ENCODE results near the gene ATP1A3. TPM values are rescaled to one million over a fixed set of nuclear protein-coding genes. Genes with fewer than 3 reads are reported as not detected.

Gene ATP1A3
- total RNA-seq, 1 donor from 2014 or later: 1.8 TPM

GRCh38 chr19:41936416-41936850, 57.6 kb downstream of the ATP1A3 start:
- Mint-ChIP-seq H3K4me1 (peaks cover 57% of the 10 kb centered on the region), H3K27ac (peak overlapping the region; percentile 0), H3K9me3 (no peaks in the 10 kb centered on the region), H3K36me3 (ENCODE audit: low read depth) (no peaks in the 10 kb centered on the region), H3K4me3 (no peak overlapping the region), H3K27me3 (no peaks in the 10 kb centered on the region)
- TF ChIP-seq CTCF (IDR thresholded peaks at IDR 0.05): no peak
- DNase-seq (no peak), ATAC-seq (ENCODE audit: low read depth) (no peak)
- intact Hi-C loops (cut with micrococcal nuclease): no loop called here
- ChIA-PET POLR2A (interaction anchor here (0.5 to 2.6 kb wide), 5 partner anchors 9 to 97 kb away, joined by 6 to 15 read pairs (median 7); partner anchors contain the start of gene RPS19), CTCF (interaction anchor here (0.6 to 2.0 kb wide), 3 partner anchors 11 to 72 kb away, joined by 3 to 9 read pairs (median 3); no protein-coding TSS in a partner anchor)

DNA sequence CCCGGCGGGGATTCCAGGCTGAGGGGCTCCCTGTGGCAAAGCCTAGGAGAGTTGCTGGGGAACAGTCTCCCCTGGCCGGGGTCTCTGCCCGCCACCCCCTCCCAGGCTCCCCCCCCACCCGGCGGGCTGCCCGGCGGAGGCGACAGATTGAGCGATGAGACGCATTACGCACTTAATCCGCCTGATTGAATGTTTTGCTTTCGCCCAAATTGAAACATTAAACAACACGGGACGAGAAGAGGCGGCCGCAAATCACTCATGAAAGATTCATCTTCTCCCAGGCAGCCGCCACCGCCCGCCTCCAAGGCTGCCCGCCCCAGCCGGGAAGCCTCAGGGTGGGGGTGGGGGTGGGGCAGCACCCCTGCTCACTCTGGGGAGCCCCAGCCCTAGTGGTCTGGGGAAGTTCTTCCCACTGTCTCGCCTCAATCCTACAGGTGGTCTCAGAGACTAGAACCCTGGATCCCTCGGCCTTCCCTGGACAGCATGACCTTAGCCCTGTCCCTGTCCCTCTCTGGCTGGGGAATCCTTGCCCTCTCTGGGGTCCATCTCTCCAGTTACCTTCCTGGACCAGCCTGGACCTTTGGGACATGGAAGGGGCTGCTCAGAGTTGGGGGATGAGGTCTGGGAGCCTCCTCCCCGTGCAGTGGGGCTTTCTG, 58.1 kb downstream of the ATP1A3 start:
- ChIA-PET POLR2A (interaction anchor here (1.2 to 2.6 kb wide), 4 partner anchors 9 to 63 kb away, joined by 3 to 15 read pairs (median 6); no protein-coding TSS in a partner anchor), CTCF (interaction anchor here (2.2 kb wide), 1 partner anchor 62 kb away, joined by 11 read pairs; no protein-coding TSS in a partner anchor)
- DNase-seq (no peak), ATAC-seq (ENCODE audit: low read depth) (no peak)
- no peak for TF ChIP-seq CTCF (IDR thresholded peaks at IDR 0.05)
- H3K4me3 Mint-ChIP-seq: no peak overlapping the region
- H3K9me3 Mint-ChIP-seq: no peaks in the 10 kb centered on the region
- no peaks in the 10 kb centered on the region for H3K36me3 Mint-ChIP-seq (ENCODE audit: low read depth)
- H3K27me3 Mint-ChIP-seq: no peaks in the 10 kb centered on the region
- peaks cover 57% of the 10 kb centered on the region for H3K4me1 Mint-ChIP-seq
- H3K27ac Mint-ChIP-seq: peak overlapping the region; percentile 0
- intact Hi-C loops (cut with micrococcal nuclease): loop anchor here (1.0 to 2.0 kb wide), 3 partner anchors 15 to 63 kb away; no protein-coding TSS in a partner anchor

DNA sequence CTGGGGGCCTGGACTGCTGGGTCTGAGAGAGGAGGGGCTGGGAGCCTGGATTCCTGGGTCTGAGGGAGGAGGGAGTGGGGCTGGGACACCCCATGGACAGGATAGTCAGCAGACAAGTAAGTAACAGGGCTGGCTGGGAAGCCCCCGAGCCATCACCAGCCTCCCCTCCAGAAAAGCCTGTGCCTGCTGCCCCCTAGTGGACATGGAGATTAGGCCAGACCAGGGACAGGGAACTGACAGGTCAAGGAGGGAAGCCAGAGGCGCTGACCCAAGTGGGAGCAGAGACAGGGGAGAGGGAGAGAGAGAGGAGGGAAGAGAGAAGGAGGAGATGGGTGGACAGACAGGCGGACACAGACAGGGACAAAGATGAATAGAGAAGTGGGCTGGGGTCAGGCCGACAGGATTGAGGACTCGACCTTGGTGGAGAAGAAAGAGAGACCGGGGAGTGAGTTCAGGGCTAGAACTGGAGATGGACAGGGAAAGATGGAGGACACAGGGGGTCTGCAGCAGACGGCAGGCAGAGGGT, 59.1 kb downstream of the ATP1A3 start:
- Mint-ChIP-seq H3K4me1 (peaks cover 63% of the 10 kb centered on the region), H3K9me3 (no peaks in the 10 kb centered on the region), H3K27ac (peak overlapping the region; percentile 79), H3K36me3 (ENCODE audit: low read depth) (no peaks in the 10 kb centered on the region), H3K4me3 (no peak overlapping the region), H3K27me3 (no peaks in the 10 kb centered on the region)
- ATAC-seq (ENCODE audit: low read depth): peak; percentile 84
- POLR2A ChIA-PET: interaction anchor here (0.7 to 1.8 kb wide), 5 partner anchors 47 to 62 kb away, joined by 3 to 7 read pairs (median 3); no protein-coding TSS in a partner anchor
- intact Hi-C loops (cut with micrococcal nuclease): loop anchor here (1.0 to 2.0 kb wide), 4 partner anchors 16 to 76 kb away; no protein-coding TSS in a partner anchor
- TF ChIP-seq CTCF (IDR thresholded peaks at IDR 0.05): no peak
- CTCF ChIA-PET: interaction anchor here (0.6 to 2.2 kb wide), 3 partner anchors 11 to 61 kb away, joined by 3 to 11 read pairs (median 3); no protein-coding TSS in a partner anchor
- DNase-seq: peak; percentile 65

- intact Hi-C loops (cut with micrococcal nuclease): loop anchor here (1.0 to 2.0 kb wide), 2 partner anchors 49 to 75 kb away; no protein-coding TSS in a partner anchor
- POLR2A ChIA-PET: interaction anchor here (0.7 to 1.8 kb wide), 6 partner anchors 46 to 73 kb away, joined by 3 to 7 read pairs (median 3); partner anchors contain the start of gene RPS19
- CTCF ChIA-PET: interaction anchor here (1.0 to 2.2 kb wide), 3 partner anchors 12 to 60 kb away, joined by 3 to 11 read pairs (median 3); no protein-coding TSS in a partner anchor
- H3K36me3 Mint-ChIP-seq (ENCODE audit: low read depth): no peaks in the 10 kb centered on the region
- peak overlapping the region; percentile 79 for H3K27ac Mint-ChIP-seq
- no peaks in the 10 kb centered on the region for H3K9me3 Mint-ChIP-seq
- ATAC-seq (ENCODE audit: low read depth) (no peak), DNase-seq (no peak)
- no peak overlapping the region for H3K4me3 Mint-ChIP-seq
- no peak for TF ChIP-seq CTCF (IDR thresholded peaks at IDR 0.05)
- no peaks in the 10 kb centered on the region for H3K27me3 Mint-ChIP-seq
- peaks cover 71% of the 10 kb centered on the region for H3K4me1 Mint-ChIP-seq
Measured at GRCh38 chr19:41933693-41934426, 60.2 kb downstream of the ATP1A3 start.

All from activated B cell treated with CpG ODN at 0.5 μM for 24 hours (primary cell).